ENCODE results near the gene ERICH4. TPM values are rescaled to one million over a fixed set of nuclear protein-coding genes. Genes with fewer than 3 reads are reported as not detected.
"Not testable (repeated sequence)": the region's sequence is repeated elsewhere in the genome, so short reads cannot be mapped to it uniquely, and the experiment has no call there.

The ERICH4 gene, protein sequence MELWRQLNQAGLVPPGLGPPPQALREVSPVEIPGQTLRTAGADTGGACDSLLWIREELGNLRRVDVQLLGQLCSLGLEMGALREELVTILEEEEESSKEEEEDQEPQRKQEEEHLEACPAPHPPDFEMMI
- total RNA-seq = not detected
- long read RNA-seq = 0 reads

DNA sequence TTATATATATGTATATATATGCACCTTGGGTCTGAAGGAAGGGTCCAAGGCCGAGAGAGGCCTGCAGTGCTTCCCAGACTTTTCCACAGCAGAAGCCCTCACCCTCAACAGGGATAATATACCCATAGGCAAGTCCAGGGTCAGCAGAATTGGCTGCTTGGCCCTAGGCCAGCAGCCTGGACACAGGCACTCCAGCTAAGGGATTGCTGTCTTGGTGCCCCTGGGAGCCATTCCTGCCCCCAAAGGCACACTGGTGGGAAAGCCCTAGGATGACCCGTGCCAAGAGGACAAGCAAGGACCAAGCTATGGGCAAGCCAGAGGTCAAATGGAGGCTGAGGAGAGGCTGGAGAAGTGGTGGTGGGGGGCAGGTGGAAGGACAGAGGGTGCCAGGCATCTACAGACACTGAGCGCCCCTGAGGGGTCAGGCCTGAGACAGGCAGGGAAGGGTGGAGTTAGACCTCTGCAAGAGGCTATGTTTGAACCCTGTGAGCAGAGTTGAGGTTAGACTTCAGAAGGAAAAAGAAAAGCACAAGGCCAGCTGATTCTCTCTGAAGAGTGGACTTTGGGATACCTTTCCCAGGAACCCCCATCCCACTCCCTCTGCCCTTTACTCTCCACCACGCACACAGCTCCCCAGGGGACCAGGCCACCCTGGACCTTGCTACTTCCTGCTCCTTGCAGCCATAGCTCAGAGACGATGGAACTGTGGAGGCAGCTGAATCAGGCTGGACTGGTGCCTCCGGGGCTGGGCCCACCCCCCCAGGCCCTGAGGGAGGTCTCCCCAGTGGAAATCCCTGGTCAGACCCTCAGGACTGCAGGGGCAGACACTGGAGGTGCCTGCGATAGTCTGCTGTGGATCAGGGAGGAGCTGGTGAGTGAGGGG lies at the start of gene ERICH4:
Gene ERICH4 (plus strand): TSS at position 684 of the 883 bp plus-strand sequence. CDS start 14 bp downstream, at position 698.
- intact Hi-C loops (cut with DNase I) = loop anchor here (10.0 kb wide), 1 partner anchor 238 kb away; no protein-coding TSS in a partner anchor
- DNase-seq (ENCODE audit: missing footprints) (no peak), ATAC-seq (no peak)

DNA sequence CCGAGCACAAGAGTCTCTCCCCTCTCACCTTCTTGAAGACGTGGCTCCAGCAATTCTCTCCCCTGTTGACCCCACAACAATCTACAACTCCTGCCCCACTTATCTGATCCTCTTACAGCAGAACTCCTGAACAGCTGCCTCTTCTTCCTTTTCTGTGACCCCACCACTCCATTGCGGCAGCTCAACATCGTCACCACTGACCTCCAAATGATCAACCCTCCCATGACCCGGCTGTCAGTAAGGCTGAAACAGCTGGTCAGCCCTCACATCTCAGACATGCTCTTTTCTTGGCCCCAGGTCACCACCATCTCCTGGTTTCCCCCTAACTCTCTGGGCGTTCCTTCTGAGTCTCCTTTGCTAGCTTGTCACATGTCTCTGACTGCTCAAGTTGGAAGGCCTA lies 47.6 kb upstream of the ERICH4 start:
- ATAC-seq (no peak), DNase-seq (ENCODE audit: missing footprints) (no peak)
- intact Hi-C loops (cut with DNase I) = no loop called here

DNA sequence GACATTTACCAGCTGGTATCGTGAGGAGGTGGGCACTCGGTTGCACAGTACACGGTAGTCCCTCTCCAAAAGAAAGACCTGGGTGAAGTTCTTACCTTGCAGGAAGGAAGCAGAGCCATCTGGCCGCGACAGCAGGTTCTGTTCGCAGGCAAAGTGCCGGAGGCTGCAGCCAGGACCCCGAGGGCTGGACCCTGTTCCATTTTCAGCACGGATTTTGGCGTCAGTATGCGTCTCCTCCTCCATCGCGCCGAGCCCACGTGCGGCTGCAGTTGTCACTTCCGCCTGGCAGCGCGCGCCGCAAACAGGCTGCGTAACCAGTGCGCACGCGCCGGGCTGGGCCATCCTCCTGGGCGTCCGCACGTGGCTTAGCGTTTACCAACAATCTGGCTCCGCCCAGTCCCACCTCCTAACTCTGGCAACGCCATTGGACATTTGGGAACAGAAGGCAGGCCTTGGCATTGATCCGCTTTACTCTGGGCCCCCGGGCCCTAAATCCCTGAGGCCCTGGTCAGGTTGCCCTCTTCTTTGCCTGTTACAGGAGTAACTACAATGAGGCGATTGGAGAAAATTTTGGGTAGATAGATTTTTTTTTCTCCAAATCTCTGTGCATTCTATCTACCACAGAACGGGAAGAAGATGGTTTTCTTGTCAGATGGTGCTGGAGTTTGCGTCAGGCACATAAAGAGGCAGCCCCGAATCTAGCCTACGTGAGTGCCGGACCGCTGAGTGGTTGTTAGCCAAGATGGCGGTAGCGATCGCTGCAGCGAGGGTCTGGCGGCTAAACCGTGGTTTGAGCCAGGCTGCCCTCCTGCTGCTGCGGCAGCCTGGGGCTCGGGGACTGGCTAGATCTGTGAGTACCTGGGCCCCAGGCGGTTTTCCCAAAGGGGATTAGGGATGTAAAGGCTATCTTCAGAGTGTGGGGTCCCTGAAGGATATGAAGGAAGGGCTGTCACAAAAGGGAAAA lies 45.6 kb upstream of the ERICH4 start, which contains the start of the genes BCKDHA and EXOSC5:
Gene BCKDHA (plus strand): TSS at position 733 of the 964 bp plus-strand sequence. CDS start 10 bp downstream, at position 743.
Gene EXOSC5 (minus strand): TSS at position 274 of the 964 bp plus-strand sequence. CDS start 31 bp downstream, at position 243.
- DNase-seq (ENCODE audit: missing footprints) (peak; percentile 99), ATAC-seq (peak; percentile 98)
- intact Hi-C loops (cut with DNase I) = loop anchor here (1.0 to 2.0 kb wide), 2 partner anchors 33 to 41 kb away; partner anchors contain the start of genes B9D2 and DMAC2

DNA sequence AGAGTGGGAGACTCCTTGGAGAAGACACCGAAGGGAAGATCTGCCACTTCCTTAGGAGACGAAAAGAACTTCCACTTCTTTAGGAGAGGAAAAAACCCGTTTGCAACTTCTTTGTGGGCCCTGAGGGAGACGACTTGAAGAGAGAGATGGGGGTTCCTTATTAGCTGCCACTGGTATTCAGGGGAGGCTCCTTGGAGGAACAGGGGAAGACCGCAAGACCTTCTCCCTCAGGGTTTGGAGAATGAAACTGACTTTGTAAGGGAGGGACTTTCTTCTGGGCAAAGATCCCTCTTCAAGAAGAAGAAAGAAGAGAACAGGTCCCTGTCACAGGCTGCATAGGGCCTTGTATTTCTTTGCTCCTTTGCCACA lies 44.9 kb upstream of the ERICH4 start:
- DNase-seq (ENCODE audit: missing footprints) = no peak
- intact Hi-C loops (cut with DNase I) = no loop called here
- ATAC-seq = no peak

DNA sequence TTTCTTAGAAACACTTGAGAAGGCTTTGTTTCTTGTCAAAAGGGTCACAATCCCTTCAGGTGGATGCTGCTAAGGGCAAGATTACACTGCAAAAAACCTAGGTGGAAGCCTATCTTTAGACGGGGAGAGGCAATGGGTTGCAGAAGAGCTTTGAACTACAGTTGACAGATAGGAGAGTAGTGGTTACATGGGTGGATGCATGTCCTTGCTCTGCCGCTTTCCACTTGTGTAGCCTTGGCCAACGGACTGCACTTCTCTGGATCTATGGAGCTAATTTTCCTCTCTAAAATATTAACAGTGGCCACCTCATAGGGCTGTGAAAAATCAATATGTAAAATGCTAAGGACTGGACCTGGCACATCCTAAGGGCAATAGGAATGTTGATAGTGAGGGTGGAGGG lies 44.4 kb upstream of the ERICH4 start:
- DNase-seq (ENCODE audit: missing footprints) (no peak), ATAC-seq (no peak)
- intact Hi-C loops (cut with DNase I) = no loop called here

DNA sequence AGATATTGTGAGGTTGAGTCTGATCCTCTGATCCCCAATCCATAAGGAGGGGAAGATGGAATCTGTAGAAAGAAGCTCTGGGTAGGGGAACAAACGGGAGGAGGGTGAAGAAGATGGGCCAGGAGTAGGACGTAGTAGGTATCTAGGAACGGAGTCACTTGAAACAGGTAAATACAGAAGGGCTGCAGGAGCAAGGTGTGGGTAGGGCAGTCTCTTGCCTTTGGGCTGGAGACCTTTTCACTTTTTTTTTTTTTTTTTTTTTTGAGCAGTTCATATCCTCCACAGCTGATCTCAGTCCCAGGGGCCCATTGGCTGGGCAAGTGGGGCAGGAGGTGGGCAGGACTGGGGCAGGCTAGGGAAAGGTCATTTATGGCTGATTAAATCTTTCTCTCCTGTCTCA lies 43.9 kb upstream of the ERICH4 start:
- DNase-seq (ENCODE audit: missing footprints) (no peak), ATAC-seq (no peak)
- intact Hi-C loops (cut with DNase I) = no loop called here

DNA sequence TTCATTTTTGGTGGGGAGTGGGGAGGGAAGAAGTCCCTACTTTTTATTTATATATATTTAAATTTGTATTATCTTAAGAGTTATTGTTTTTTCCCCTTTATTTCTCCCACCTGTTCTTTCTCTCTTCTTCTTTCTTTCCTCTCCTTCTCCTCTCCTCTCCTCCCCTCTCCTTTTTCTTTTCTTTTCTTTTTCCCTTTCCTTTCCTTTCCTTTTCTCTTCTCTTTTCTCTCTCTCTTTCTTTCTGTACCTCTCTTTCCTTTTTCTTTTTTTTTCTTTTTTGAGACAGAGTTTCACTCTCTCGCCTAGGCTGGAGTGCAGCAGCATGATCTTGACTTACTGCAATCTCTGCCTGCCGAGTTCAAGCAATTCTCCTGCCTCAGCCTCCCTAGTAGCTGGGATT lies 43.4 kb upstream of the ERICH4 start:
- intact Hi-C loops (cut with DNase I) = no loop called here
- ATAC-seq = no peak
- DNase-seq (ENCODE audit: missing footprints) = no peak

DNA sequence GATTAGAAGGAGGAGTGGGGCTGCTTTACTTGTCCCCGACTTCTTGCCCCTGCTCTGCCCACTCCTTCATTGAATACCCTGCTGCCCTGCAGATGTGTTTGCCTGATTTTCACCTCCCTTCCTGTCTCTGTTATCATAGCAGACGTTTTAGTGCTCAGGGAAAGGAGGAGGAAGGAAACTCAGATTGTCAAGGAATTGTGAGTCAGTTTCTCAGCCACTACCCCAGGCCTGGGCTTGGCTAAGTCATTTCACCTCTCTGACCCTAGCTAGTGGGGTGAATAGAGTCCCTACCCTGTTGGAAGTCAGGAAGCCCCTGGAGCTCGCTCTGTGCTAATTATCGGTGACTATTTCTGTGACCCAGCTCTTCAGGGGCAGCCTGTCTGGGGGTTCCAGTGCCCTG lies 41.5 kb upstream of the ERICH4 start:
- DNase-seq (ENCODE audit: missing footprints) (no peak), ATAC-seq (no peak)
- intact Hi-C loops (cut with DNase I) = no loop called here

DNA sequence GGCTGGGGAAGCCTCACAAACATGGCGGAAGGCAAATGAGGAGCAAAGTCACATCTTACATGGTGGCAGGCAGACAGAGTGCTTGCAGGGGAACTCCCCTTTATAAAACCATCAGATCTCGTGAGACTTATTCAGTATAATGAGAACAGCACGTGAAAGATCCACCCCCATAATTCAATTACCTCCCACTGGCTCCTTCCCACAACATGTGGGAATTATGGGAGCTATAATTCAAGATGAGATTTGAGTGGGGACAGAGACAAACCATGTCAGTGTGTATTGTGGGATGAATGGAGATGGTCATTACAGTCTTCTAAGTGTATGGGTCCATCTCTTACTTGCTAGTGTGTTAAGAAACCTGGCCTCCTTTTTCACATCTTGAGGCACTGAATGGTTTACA lies 40.9 kb upstream of the ERICH4 start:
- ATAC-seq (no peak), DNase-seq (ENCODE audit: missing footprints) (no peak)
- intact Hi-C loops (cut with DNase I) = no loop called here

DNA sequence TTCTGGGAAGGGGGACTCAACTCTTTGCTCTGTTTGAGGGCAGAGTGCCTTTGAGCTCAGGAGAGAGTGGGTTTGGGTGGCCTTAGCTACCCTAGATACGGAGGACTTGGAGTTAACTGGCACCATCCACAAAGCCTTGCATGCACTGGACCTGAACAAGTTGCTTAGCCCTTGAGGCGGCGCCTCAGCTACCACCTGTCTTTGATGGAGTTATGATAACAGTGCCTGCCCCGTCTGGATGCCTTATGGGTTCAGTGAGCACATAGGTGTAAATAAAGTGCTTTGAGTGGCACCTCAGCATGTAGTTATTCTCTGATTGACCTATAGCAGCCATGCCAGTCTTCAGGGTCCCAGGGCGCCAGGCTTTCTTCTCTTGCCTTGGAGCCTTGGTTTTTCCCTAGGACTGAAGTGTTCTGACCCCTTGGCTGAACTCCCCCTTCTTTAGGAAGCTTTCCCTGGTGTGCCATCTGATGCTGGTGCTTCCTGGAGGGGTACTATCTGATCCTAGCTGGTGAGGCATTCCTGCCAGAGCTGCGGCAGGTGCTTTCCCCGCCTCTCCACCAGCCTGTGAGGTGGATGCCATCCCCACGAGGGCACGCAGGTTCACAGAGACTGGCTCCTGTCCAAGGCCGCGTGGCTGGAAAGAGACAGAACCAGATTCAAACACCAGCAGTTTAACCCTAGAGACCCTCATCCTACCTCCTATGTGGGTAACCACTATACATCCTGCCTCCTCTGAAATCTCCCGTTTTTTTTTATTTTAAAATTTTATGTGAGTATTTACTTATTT lies 39.6 kb upstream of the ERICH4 start:
- DNase-seq (ENCODE audit: missing footprints) (no peak), ATAC-seq (no peak)
- intact Hi-C loops (cut with DNase I) = no loop called here

DNA sequence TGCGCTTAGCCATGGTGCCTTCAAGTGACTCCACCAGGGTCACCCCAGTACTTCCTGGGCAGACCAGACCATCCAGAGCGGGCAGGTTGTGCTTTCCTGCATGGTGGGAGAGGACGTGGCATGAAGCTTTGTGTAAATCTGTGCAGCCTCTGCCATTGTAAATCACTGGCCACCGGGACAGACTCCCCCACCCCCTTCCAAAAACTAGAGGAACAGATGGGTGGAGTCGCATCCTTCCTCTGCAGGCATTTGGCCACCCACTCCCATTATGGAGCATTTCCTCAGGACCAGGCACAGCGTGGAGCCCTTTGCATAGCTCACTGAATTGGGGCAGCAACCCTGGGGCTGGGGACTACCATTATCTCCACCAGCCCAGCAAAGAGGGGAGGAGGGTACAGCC lies 37.2 kb upstream of the ERICH4 start:
- ATAC-seq = no peak
- no peak for DNase-seq (ENCODE audit: missing footprints)
- intact Hi-C loops (cut with DNase I) = no loop called here

DNA sequence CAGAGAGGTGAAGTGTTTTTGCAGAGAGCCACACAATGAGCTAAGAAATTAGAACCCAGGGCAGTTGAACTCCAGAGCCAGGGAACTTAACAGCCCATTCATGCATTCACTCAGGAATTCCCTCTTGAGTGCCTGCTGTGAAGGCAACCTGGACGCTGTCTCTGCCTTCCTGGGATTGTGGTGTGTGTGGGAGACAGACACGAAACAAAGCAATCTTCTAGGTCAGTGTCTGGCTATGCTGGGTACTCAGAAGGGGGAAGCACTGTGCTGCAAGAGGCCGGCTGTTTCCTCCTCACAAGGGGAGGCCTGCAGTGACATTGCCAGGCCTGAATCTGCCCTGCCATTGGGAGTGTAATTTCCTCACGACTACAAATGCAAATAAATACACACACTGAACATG lies 35.7 kb upstream of the ERICH4 start:
- intact Hi-C loops (cut with DNase I) = no loop called here
- DNase-seq (ENCODE audit: missing footprints) = no peak
- ATAC-seq = peak; percentile 35

DNA sequence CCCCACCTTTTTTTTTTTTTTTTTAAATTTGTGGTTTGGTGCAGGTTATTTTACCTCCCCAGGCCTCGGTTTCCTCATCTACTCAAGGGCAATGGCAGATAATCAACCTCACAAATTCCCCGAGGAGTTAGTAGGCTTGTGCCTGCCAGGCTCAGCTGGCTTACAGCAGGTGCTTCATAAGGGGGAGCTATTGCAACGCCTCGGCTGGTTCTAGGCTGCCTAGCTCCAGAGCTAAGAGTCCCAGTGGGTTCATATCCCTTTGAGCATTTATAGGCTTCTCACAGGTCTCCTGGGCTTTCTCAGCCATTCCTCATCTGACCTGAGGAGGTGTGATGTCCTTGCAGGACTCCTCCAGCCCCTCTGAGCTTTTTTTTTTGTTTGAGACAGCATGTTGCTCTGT lies 34.7 kb upstream of the ERICH4 start:
- DNase-seq (ENCODE audit: missing footprints) (no peak), ATAC-seq (no peak)
- intact Hi-C loops (cut with DNase I) = no loop called here

DNA sequence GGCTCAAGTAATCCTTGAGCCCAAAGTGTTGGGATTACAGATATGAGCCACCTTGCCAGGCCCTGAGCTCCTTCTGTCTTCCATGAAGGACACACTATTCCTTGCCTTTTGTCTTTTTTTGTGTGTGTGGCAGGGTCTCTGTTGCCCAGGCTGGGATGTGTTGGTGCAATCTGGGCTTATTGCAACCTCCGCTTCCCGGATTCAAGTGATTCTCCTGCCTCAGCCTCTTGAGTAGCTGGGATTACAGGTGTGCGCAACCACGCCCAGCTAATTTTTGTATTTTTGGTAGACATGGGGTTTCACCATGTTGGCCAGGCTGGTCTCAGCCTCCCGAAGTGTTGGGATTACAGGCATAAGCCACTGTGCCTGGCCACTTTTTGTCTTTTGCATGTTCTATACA lies 34.1 kb upstream of the ERICH4 start:
- intact Hi-C loops (cut with DNase I); DNase-seq (ENCODE audit: missing footprints); ATAC-seq: not testable (repeated sequence)

DNA sequence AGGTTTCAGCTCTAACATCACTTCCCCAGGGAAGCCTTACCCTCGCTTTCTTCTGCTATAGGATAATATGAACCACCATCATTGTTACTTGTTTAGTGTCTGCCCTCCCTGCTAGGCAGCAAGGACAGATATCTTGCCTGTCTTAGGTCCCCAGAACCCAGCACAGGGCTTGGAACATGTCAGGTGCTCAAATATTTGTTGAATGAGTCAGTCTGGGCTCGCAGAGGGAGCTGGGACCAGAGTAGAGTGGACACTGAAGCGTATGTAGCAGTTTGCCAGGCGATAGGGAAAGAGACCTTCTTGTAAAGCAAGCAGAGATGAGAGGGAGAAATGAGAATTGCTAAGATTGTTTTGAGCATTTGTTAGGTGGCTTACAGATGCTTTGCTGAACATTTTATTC lies 33.7 kb upstream of the ERICH4 start:
- no peak for DNase-seq (ENCODE audit: missing footprints)
- ATAC-seq = peak; percentile 72
- intact Hi-C loops (cut with DNase I) = no loop called here

DNA sequence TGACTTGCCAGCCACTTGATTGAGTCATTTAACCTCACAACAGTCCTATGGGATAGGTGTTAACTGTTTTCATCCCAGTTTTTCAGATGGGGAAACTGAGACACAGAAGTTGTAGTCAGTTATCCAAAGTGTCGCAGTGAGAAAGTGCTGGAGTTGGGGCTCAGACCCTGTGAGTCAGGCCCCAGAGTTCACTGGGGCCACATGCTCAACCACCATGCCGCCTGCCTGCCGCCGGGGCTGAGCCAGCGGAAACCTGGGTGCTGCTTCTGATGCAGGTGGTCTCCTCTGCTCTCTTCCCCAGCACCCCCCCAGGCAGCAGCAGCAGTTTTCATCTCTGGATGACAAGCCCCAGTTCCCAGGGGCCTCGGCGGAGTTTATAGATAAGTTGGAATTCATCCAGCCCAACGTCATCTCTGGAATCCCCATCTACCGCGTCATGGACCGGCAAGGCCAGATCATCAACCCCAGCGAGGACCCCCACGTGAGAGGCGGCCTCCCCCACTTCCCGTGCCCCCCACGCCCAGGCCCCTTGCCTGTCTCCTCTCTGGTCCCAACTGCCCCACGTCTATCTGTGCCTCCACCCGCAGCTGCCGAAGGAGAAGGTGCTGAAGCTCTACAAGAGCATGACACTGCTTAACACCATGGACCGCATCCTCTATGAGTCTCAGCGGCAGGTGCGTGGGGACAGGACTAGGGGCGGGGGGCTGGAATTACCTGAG lies 32.5 kb upstream of the ERICH4 start:
- intact Hi-C loops (cut with DNase I) = no loop called here
- DNase-seq (ENCODE audit: missing footprints) = no peak
- no peak for ATAC-seq

DNA sequence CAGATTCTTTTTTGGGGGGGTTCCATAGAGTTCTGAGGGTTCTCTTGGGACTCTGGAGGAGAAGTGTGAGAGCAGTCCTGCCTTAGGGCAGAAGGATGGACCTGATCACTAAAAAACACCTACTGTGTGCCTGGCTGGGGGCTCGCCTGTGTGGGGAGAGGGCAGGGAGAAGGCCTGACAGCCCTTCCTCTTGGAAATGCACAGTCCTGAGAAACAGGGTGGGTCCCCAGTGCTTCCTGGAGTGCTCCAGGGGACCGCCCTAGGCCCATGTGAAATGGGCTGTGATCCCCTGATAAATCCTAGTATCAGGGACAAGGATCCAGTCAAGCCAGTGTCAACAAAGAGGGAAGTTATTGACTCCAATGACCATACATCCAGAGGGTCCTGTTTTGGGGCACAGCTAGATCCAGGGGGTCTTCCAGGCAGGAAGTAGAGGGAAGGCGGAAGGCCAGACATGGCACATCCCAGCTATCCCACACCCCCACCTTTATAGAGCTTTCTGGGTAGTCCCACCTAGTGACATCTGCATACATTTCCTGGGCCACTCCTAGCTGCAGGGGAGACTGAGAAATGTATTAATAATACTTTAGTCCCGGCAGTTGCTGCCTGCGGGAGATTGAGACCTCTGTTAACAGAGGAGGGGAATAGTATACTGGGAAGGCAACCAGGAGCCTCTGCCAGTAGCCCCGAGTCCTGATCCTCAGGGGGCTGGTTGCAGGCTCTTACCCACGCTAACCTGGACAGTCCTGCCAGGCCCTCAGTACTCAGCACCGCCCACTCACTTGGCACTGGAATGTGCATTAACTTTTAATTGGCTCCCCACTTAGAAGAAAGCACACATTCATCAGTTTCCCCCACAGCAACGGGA lies 31.6 kb upstream of the ERICH4 start:
- no peak for DNase-seq (ENCODE audit: missing footprints)
- intact Hi-C loops (cut with DNase I) = no loop called here
- peak; percentile 2 for ATAC-seq
